Spleen (tissue), 11 donors: ENCODE data around the gene SERPINA6. TPM values are rescaled to one million over a fixed set of nuclear protein-coding genes. Genes with fewer than 3 reads are reported as not detected.

Experiments
- DNase-seq: peaks from one replicate; pipeline ENCODE4 v3.0.0-alpha.2; 2020
- H3K27ac ChIP-seq, 8 donors: fragments of 200-600 bp; sonication (generic) in 7 of 8; 1 replicate in 4 of 8; 2 replicates in 4 of 8; pipeline versions ENCODE4 v1.5.0 to v1.8.0; 2016 to 2021; ENCODE audit warnings: inconsistent platforms in 4 of 8, mild to moderate bottlenecking in 4 of 8, moderate library complexity in 1 of 8
- H3K27me3 ChIP-seq, 7 donors: fragments of 200-600 bp; sonication (generic) in 6 of 7; replicated peaks in 1 of 7; 1 replicate in 4 of 7; 2 replicates in 3 of 7; pipeline versions ENCODE4 v1.5.0 to v1.8.0; 2016 to 2021; ENCODE audit warnings: inconsistent platforms in 3 of 7, mild to moderate bottlenecking in 1 of 7
- H3K36me3 ChIP-seq, 6 donors: fragments of 200-600 bp; sonication (generic) in 5 of 6; 1 replicate in 4 of 6; 2 replicates in 2 of 6; pipeline versions ENCODE4 v1.5.0 to v1.8.0; 2016 to 2021; ENCODE audit warnings: inconsistent platforms in 2 of 6
- H3K4me1 ChIP-seq, 6 donors: fragments of 200-600 bp; sonication (generic) in 5 of 6; 1 replicate in 3 of 6; 2 replicates in 3 of 6; pipeline versions ENCODE4 v1.5.0 to v1.8.0; 2016 to 2021; ENCODE audit warnings: inconsistent platforms in 3 of 6
- H3K4me3 ChIP-seq, 8 donors: fragments of 200-600 bp; sonication (generic) in 7 of 8; 1 replicate in 4 of 8; 2 replicates in 4 of 8; pipeline versions ENCODE4 v1.5.0 to v1.8.0; 2016 to 2021; ENCODE audit warnings: inconsistent platforms in 4 of 8, mild to moderate bottlenecking in 4 of 8, moderate library complexity in 2 of 8
- H3K9me3 ChIP-seq, 8 donors: fragments of 200-600 bp; sonication (generic) in 7 of 8; 1 replicate in 4 of 8; 2 replicates in 4 of 8; pipeline versions ENCODE4 v1.5.0 to v1.8.0; 2016 to 2021; ENCODE audit warnings: inconsistent platforms in 4 of 8
- CTCF ChIP-seq, 11 experiments: fragments of 200-600 bp in 7 of 11; fragments of 450-650 bp in 4 of 11; sonication (generic) in 4 of 11; IDR thresholded peaks in 8 of 11; conservative IDR thresholded peaks in 3 of 11; 1 replicate in 7 of 11; 2 replicates in 4 of 11; pipeline versions ENCODE4 v1.4.0 to v1.8.0; 2016 to 2021; ENCODE audit warnings: antibody characterized with exemption in 11 of 11, inconsistent platforms in 4 of 11, mild to moderate bottlenecking in 1 of 11
- POLR2A ChIP-seq, 3 donors: fragments of 450-650 bp; IDR thresholded peaks; one replicate each; pipeline ENCODE4 v1.5.1; 2017; ENCODE audit warnings: antibody characterized with exemption in 3 of 3, mild to moderate bottlenecking in 1 of 3
- POLR2AphosphoS5 ChIP-seq, 3 donors: sonication (generic); formaldehyde crosslinking; IDR thresholded peaks; one replicate each; pipeline ENCODE4 v1.5.1; 2017; ENCODE audit warnings: antibody characterized with exemption in 3 of 3
- WGBS, 5 donors: extraction: QIAGEN DNeasy Blood & Tissue Kit in 3 of 5; methylation state at CpG; one replicate each; pipeline versions ENCODE4 v1.1.5 to v1.1.7; 2013 to 2018; 5-methylcytosine and 5-hydroxymethylcytosine counted together
- intact Hi-C: fragments of 100-400 bp; cut with DNase I; formaldehyde crosslinking; loops from one replicate; pipeline ENCODE4 v1.15.0; 2023; ENCODE audit warnings: low total_unique reads
- polyA plus RNA-seq, 3 donors: library from polyadenylated mRNA; stranded (reverse); fragments of 200-250 nt; gene quantifications; one replicate each; pipeline ENCODE4 v1.2.1, GENCODE V29; 2013
- total RNA-seq, 7 donors: library from RNA; depleted of rRNA in 3 of 7; stranded (reverse); fragments of >200 nt in 3 of 7; fragmentation: NEBNext Ultra II Directional in 4 of 7; extraction: Animal tissue kit (Norgen Biotek cat#: 25700) in 4 of 7; gene quantifications; one replicate each; pipeline versions ENCODE4 v1.1.0 to v1.2.1, GENCODE V29; 2016 to 2021
- donor health status: healthy with polysubstance abuse.
- donor health status: DM: no; HTN: no; CAD: no; lungs with moderate emphysema.
- donor health status: DM: no; HTN: no; CAD: no.
- donor health status: Bipolar disorder and iron deficiency.
- donor health status: healthy.
- donor health status: DM: no; HTN: no; CAD: no.
- donor health status: DM: yes; HTN: yes; CAD: no.

SERPINA6 gene
- total and polyA plus RNA-seq, 10 donors = not detected

- H3K4me3 ChIP-seq = no peak overlapping the region
- no peak overlapping the region for H3K27ac ChIP-seq
- peaks cover 0 to 4% (median 0%) of the 10 kb centered on the region in 7 donors for H3K27me3 ChIP-seq
- no peaks in the 10 kb centered on the region for H3K4me1 ChIP-seq
- no peak for TF ChIP-seq POLR2A (IDR thresholded peaks at IDR 0.05)
- TF ChIP-seq POLR2AphosphoS5 (IDR thresholded peaks at IDR 0.05) = no peak
- TF ChIP-seq CTCF (IDR thresholded peaks at IDR 0.05 in 8 of 11, conservative IDR thresholded peaks at IDR 0.05 in 3 of 11) = no peak
- 82 to 94% (median 85%) methylated on average over 2 of the region's 2 CpGs for WGBS, 5 donors
- peaks cover 0 to 15% (median 3%) of the 10 kb centered on the region in 8 donors for H3K9me3 ChIP-seq
- H3K36me3 ChIP-seq = no peaks in the 10 kb centered on the region
- intact Hi-C loops = no loop called here
- no peak for DNase-seq
These were observed 8.2 kb downstream of the SERPINA6 start for GRCh38 chr14:94314890-94315289.

GRCh38 chr14:94313991-94314655 is 9.0 kb downstream of the SERPINA6 start:
- Histone ChIP-seq H3K27me3 (peaks cover 0 to 4% (median 0%) of the 10 kb centered on the region in 7 donors), H3K36me3 (no peaks in the 10 kb centered on the region), H3K27ac (no peak overlapping the region), H3K4me3 (no peak overlapping the region), H3K9me3 (peaks cover 0 to 15% (median 3%) of the 10 kb centered on the region in 8 donors), H3K4me1 (no peaks in the 10 kb centered on the region)
- DNase-seq = no peak
- no peak for TF ChIP-seq CTCF (IDR thresholded peaks at IDR 0.05 in 8 of 11, conservative IDR thresholded peaks at IDR 0.05 in 3 of 11)
- TF ChIP-seq POLR2AphosphoS5 (IDR thresholded peaks at IDR 0.05) = no peak
- TF ChIP-seq POLR2A (IDR thresholded peaks at IDR 0.05) = no peak
- intact Hi-C loops = no loop called here
- 73 to 90% (median 82%) methylated on average over 8 of the region's 8 CpGs for WGBS, 5 donors

GRCh38 chr14:94312481-94313246 is 10.5 kb downstream of the SERPINA6 start:
- Histone ChIP-seq H3K9me3 (peaks cover 0 to 22% (median 7%) of the 10 kb centered on the region in 8 donors), H3K27me3 (peaks cover 0 to 4% (median 0%) of the 10 kb centered on the region in 7 donors), H3K4me3 (no peak overlapping the region), H3K27ac (no peak overlapping the region), H3K36me3 (no peaks in the 10 kb centered on the region), H3K4me1 (no peaks in the 10 kb centered on the region)
- TF ChIP-seq POLR2A (IDR thresholded peaks at IDR 0.05) (no peak), POLR2AphosphoS5 (IDR thresholded peaks at IDR 0.05) (no peak), CTCF (IDR thresholded peaks at IDR 0.05 in 8 of 11, conservative IDR thresholded peaks at IDR 0.05 in 3 of 11) (no peak)
- intact Hi-C loops = no loop called here
- 75 to 85% (median 82%) methylated on average over 5 to 6 of the region's 6 CpGs for WGBS, 5 donors
- DNase-seq = no peak

GRCh38 chr14:94310248-94310647 is 12.9 kb downstream of the SERPINA6 start:
- Histone ChIP-seq H3K9me3 (peaks cover 0 to 33% (median 13%) of the 10 kb centered on the region in 8 donors), H3K27ac (no peak overlapping the region), H3K27me3 (peaks cover 0 to 4% (median 0%) of the 10 kb centered on the region in 7 donors), H3K36me3 (no peaks in the 10 kb centered on the region), H3K4me1 (no peaks in the 10 kb centered on the region), H3K4me3 (no peak overlapping the region)
- no peak for TF ChIP-seq POLR2A (IDR thresholded peaks at IDR 0.05)
- 68 to 88% (median 81%) methylated on average over 3 of the region's 3 CpGs for WGBS, 5 donors
- no peak for DNase-seq
- intact Hi-C loops = no loop called here
